Glomerular endothelial cell (primary cell): ENCODE measurements around the gene GK. TPM values are rescaled to one million over a fixed set of nuclear protein-coding genes. Genes with fewer than 3 reads are reported as not detected.
"Not testable (repeated sequence)": the region's sequence is repeated elsewhere in the genome, so short reads cannot be mapped to it uniquely, and the experiment has no call there.

Experiments
- DNase-seq: peaks from one replicate; pipeline ENCODE4 v3.0.0-alpha.2; 2011; ENCODE audit warnings: low read depth, low spot score; ENCODE audit errors: extremely low read depth
- total RNA-seq: library from RNA; depleted of rRNA; stranded (reverse); fragments of >200 nt; gene quantifications from 2 replicates; pipeline ENCODE4 v1.2.3, GENCODE V29; 2015

Gene GK
- 1.9 and 2.1 TPM in 2 replicates for total RNA-seq

DNA sequence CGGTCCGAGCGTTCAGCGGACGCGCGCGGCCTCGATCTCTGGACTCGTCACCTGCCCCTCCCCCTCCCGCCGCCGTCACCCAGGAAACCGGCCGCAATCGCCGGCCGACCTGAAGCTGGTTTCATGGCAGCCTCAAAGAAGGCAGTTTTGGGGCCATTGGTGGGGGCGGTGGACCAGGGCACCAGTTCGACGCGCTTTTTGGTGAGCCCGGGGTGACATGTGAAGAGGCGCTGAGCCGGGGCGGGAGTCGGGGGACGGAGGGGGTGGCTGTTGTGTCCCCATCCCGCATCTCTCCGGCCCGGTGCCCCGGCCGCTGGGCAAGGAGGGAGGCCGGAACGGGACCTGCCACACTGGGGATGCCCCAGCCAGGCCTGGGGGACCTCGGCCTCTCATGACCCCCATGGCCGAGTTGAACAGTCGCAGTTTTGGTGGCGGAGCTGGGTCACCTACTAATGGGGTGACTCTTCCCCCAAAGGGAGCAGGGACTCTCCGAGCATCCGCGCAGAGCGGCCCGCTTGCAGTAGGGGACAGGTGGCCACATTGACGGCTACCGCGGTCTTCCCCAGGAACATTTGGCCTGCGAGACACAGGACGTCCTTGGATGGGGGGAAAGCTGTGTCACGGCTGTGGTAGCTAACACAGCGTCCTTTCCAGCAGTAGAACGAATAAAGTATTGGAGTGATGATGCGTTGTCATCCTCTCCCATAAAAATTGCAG, at the start of gene GK:
TSS of gene GK (plus strand) at position 9 of the 717 bp plus-strand sequence. CDS start at position 124, 115 bp downstream.
- no peak for DNase-seq

DNA sequence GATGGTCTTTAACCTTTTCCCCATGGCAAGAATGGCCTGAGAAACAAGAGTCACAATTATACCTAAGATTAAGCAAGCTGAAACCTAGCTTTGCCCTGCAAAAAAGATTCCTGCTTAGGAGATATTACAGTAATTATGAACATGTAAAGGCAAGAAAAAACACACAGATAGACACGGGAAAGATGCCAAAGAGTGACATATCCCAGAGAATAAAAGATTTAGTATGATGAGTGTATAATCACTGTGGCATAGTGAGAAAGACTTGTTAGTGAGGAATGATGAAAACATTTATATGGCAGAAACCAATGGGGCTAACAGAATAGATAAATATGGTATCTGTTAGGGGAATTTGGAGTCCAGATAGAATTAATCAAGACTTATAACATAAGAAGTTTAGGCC, 46.1 kb upstream of the GK start:
- no peak for DNase-seq

DNA sequence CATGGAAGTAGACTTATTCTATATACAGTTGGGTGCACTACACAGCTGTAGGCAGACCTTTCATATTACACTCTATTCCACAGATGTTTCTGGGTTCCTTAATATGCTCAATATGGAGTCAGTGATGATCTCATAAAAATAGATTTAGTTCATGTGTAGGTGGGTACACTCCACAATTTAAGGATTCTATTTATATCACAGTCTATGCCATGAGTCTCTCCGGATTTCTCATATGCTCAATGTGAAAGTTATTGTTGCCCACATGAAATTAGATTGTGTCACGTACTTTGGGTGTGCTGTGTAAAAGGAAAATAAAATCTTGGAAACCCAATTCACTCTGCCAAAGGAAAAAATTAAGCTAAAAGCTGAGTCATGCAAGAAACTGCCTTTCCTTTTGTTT, 43.2 kb upstream of the GK start:
- no peak for DNase-seq

DNA sequence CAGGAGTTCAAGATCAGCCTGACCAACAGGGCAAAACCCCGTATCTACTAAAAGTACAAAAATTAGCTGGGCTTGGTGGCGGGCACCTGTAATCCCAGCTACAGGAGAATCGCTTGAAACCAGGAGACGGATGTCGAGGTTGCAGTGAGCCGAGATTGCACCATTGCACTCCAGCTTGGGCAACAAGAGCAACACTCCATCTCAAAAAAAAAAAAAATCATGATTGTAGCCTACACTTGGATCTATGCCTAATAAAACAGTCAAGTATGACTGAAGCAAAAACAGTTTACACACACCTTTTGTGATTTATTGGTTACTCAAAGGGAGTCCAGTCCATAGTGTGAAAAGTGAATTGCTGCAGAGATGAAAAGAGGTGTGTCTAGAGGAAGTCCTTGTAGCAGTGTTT, 41.0 kb upstream of the GK start:
- no peak for DNase-seq

DNA sequence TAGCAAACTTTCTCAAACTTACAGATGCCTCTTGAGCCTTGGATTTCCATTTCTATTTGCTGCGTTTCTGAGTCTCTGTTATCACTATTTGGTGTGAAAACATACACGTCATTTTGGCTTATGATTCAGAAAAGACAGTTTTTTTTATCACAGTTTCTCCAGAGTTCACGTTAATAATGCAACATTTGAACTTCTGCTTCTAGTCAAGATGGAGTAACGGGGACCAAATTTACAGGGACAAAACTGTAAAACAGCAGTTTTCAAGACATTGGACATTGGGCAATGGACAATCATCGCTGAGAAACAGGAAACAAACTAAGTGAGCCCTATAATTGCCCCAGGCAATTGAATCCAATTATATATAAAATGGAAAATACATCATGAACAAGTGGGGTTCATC, 39.5 kb upstream of the GK start:
- DNase-seq = no peak

DNA sequence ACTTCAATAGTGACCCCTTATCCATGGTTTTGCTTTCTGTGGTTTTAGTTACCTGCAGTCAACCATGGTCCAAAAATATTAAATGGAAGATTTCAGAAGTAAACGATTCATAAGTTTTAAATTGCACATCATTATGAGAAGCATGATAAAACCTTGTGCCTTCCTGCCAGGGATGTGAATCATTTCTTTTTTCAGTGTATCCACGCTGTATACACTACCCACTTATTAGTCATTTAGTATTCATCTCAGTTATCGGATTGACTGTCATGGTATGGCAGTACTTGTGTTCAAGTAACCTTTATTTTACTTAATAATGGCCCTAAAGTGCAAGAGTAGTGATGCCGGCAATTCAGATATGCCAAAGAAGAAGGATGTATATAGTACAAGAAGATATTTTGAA, 38.0 kb upstream of the GK start:
- no peak for DNase-seq

DNA sequence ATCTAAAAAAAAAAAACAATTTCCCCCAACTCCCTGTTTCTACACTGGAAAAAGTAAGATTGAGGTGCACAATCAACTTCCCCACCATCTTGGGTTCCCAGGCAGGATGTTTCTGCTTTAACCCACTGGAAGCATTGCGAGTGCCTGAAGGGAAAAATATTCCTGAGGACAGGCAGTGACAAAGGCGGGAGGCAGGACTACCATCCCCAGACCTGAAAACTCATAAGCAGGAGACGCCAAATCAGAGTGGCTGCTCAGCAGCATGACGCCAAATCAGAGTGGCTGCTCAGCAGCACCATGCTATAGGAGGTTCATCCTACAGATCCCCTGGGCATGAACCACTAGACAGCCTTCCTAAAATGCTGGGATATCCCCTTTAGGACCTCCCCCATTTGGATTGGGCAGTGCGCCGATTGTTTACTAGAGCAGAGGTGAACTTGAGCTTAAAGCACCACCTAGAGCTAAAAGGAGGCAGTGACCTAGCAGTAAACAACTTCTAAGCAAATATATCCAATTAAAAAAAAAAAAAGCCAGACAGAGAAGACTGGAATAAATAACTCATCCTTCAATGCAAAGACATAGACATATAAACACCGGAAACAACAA, 35.0 kb upstream of the GK start:
- DNase-seq = no peak

DNA sequence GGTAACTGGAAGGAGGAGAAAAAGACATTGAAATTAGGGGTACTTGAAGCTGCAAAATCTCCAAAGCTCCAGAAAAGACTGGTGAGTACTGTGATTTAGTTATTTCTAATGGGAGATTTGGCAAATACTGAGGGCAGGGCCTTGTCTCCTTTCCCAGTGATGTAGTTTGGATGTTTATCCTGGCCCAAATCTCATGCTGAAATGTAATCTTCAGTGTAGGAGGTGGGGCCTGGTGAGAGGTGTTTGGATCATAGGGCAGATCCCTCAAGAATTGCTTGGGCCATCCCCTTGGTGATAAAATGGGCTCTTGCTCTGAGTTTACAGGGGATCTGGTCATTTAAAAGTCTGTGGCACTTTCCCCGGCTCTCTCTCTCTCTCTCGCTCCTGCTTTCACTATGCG, 33.1 kb upstream of the GK start:
- DNase-seq = no peak

DNA sequence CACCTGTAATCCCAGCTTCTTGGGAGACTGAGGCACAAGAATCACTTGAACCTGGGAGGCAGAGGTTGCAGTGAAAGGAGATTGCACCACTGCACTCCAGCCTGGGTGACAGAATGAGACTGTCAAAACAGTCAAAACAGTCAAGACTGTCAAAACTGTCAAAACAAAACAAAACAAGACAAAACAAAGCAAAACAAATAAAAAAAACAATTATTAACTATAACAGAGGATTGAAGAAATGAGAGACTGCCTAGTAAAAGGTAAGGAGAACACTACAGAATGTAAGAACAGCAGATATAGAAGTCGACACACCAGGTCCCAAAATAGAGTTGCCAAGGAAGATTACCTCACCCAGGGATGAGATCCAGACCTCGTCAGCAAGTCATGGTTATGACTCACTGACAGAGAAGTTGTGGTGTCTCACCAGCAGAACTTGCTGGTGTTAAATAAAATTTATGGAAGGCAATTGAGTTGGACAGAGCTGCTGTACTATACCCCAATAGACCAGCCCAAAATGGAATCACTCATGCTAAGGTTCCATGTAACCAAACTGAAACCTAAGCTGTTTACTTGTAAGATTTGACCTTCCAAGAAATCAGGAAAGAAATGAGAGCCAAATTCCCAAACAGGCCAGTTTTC, 32.1 kb upstream of the GK start:
- DNase-seq = no peak

DNA sequence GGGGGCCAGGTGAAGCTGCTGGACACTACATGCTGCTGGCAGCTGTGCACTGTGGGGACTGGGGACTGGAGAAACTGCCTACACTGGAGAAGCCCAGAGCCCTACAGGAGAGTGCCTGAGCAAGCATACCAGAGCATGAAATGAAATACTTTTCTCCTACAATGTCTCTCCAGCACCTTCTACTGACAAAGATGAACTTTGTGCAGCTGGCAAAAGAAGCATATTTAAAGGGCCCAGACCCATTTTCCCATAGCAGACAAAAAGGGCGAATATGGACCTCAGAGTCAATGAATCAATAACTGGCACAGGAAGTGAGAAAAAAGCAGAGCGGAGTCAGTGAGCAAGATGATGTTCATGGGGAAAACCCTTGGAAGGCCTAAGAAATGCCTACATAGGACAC, 30.9 kb upstream of the GK start:
- DNase-seq = no peak

DNA sequence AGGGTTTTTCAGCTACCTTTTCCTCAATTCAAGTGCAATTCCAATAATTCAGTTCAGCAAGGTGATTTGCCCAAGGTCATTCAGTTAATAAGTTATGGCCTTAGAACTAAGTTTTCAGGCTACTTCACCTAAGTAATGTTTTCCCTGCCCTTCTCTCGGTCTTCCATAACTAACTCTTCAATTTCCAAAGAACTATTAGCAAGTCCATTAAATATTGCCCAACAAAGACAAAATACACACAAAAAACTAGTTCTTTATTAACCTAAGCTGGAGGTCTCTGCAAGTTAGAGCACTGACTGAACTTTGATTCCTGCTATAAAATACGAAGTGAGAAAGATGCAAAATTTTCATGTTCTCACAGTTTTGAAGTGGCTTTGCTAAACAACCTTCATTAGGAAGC, 26.8 kb upstream of the GK start:
- no peak for DNase-seq

DNA sequence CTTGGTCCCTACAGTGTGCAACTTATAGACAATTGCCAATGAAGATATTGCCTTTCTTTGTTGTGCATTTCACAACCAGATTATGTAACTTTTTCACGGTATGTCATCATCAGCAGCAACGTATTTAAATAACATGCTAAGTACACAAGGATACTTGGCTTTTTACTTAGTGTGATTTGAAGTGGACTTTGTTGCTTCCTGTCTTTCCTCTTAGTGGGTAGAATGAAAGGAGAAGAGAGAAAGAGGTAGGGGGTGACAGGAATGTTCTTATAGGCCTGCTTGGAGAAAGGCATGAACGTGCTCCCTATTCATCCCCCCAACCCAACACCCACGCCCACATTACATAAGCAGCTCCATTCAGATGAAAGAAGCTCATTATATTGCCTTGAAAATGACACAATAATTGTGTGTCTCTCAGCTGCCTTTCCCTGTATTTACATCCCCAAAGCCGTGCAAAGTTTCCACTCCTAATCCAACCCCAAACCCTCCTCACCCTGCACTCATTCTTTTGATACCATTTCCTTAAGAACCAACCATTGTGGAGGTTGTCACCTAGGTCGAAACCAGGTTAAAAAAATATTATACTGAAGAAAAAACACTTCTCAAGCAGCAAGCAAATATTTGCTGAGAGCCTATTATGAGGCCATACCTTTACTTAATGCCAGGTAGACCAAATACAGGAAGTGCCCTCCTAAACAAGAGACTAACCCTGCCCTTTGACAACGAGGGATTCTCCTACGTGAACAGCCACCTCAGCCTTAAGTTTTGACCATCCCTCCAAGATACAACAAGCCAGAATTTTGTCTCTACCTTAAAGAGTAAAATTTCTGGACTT, 25.2 kb upstream of the GK start:
- no peak for DNase-seq

DNA sequence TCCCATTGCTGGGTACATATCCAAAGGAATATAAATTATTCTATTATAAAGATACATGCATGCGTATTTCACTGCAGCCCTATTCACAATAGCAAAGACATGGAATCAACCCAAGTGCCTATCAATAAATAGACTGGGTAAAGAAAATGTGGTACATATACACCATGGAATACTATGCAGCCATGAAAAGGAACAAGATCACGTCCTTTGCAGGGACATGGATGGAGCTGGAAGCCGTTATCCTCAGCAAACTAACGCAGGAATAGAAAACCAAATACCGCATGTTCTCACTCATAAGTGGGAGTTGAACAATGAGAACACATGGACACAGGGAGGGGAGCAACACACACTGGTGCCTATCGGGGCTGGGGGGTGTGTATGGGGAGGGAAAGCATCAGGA, 19.2 kb upstream of the GK start:
- not testable (repeated sequence) for DNase-seq

DNA sequence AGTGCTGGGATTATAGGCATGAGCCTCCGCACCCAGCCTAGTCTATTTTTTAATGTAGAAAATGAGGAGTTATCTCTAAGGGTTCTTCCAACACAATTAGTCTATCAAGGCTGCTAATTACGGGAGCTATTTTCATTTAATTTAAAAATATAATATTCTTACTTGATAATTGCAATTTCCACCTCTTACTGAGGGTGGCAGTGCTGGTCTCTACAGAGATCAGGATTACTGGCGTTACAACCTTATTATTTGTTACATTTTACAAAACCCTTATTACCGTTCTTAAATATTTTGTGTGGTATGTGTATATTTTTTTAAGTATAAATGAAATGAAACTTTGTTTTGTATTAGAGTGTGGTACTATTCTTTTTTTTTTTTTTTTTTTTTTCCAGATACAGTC, 17.6 kb upstream of the GK start:
- DNase-seq = no peak

DNA sequence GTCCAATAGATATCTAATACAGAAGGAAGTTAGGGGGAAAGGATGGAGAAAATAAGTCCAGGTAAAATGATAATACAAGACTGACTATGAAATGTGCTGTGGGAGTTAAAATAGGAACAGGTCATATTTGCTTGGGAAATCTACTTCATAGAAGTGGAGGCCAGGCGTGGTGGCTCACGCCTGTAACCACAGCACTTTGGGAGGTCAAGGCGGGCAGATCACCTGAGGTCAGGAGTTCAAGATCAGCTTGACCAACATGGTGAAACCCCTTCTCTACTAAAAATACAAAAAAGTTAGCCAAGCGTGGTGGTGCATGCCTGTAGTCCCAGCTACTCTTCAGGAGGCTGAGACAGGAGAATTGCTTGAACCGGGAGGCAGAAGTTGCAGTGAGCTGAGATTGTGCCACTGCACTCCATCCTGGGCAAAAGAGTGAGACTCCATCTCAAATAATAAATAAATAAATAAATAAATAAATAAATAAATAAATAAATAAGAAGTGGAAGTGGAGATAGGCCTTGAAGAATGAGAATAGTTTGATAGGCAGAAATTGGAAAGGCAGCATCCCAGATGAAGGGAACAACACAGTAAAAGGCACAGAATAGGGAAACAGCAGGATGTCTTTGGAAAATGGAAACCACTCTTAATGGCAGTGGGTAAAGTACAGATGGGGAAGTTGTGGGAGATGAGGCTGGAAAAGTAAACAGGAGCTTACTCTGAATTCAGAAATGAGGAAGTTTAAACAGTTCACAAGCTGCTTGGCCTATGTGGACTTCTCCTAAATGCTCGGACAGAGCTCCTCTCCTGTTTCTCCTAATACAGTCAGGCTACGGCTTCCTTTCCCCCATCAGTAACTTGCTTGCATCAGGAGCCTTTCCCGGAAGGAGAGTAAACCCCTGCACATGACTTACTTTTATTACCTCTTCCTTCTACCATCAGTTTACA, 15.1 kb upstream of the GK start:
- no peak for DNase-seq

DNA sequence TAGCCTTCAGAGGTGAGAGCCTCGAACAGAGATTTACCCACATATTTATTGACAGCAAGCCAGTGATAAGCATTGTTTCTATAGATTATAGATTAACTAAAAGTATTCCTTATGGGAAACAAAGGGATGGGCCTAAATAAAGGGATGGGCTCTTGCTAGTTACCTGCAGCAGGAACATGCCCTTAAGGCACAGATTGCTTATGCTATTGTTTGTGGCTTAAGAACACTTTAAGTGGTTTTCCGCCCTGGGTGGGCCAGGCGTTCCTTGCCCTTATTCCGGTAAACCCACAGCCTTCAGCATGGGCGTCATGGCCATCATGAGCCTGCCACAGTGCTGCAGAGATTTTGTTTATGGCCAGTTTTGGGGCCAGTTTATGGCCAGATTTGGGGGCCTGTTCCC, 13.5 kb upstream of the GK start:
- DNase-seq = not testable (repeated sequence)

DNA sequence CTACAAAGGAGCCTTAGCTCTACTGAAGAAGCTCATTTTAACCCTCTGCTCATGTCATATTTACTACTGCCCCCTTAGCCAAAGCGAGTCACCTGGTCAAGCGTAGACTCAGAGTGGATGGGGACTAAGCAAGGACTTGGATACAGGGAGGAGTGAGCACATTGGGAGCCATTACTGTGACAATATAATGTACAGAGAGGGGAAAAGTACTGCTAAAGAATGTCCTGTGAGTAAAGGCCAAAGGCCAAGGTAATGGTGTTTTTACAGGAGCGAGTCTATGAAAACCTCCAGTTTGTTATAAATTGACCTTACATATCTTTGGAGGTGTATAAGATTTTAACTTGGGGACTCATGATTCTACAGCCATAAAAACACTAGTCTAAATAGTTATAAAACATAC, 10.6 kb upstream of the GK start:
- DNase-seq = no peak

DNA sequence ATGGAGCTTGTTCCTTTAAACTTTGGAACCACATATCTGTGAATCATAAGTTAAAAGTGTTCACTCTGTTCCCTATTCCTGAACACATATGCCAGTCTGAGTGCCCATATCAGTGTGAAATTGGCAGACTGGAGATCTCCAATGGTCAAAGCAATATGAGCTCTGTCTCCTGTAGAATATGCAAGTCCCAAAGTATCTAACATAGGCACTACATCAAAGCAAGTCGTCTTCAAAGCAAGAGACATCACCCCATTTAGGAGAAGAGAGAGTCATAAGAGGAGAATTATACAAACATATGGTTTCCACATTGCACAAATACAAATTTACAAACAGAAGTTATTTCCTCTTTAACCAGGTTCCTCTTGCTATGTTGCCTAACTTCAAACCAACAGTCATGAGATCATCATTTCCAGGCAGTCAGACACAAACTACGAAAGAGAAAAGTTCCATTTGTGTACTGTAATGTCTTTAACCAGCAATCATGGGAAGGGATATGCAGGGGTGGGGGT, 9.9 kb upstream of the GK start:
- DNase-seq = no peak

DNA sequence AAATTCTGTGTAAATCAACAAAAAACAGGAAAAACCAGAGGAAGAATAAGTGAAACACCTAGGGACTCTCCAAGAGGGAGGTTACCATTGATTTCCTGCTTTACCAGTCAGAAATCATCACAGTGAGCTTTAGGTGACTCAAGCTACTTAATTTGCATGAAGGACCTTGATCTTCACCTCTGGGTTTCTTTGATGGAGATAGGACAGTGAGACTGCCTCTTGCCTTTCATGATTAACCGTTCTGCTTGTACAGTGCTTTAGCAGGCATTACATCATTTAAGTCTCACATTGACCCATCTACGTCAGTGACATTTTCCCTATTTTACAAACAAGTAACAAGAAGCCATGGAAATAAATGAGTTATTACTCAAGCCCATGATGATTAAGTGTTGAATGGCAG, 3.4 kb upstream of the GK start:
- no peak for DNase-seq
